GM19467 (cell line): ENCODE measurements around the gene ACOXL.

Source experiments
- ATAC-seq: cut with Tn5 transposase; IDR thresholded peaks from one replicate; pipeline ENCODE4 v1.9.1; 2021; ENCODE audit warnings: mild to moderate bottlenecking, moderate library complexity; ENCODE audit not compliant: unreplicated experiment

The ACOXL gene

GRCh38 chr2:110819711-110820110 is 87.3 kb downstream of the ACOXL start:
- ATAC-seq: no peak

- no peak for ATAC-seq
These were observed 87.8 kb downstream of the ACOXL start for GRCh38 chr2:110820128-110820527.

GRCh38 chr2:110823165-110823564 is 90.8 kb downstream of the ACOXL start:
- no peak for ATAC-seq

- ATAC-seq: no peak
These were observed 95.1 kb downstream of the ACOXL start for GRCh38 chr2:110827511-110827910.

- no peak for ATAC-seq
These were observed 96.0 kb downstream of the ACOXL start for GRCh38 chr2:110828330-110828729.

GRCh38 chr2:110829413-110830146 is 97.2 kb downstream of the ACOXL start:
- ATAC-seq: no peak

GRCh38 chr2:110832740-110833139 is 100.4 kb downstream of the ACOXL start:
- no peak for ATAC-seq

GRCh38 chr2:110834134-110834827 is 101.9 kb downstream of the ACOXL start:
- ATAC-seq: no peak

GRCh38 chr2:110836671-110837070 is 104.3 kb downstream of the ACOXL start:
- ATAC-seq: no peak

GRCh38 chr2:110837446-110838409 is 105.4 kb downstream of the ACOXL start:
- ATAC-seq: no peak

GRCh38 chr2:110838657-110839384 is 106.4 kb downstream of the ACOXL start:
- ATAC-seq: no peak

- no peak for ATAC-seq
These were observed 108.1 kb downstream of the ACOXL start for GRCh38 chr2:110840508-110840907.

GRCh38 chr2:110842048-110842447 is 109.7 kb downstream of the ACOXL start:
- no peak for ATAC-seq

- ATAC-seq: no peak
These were observed 111.1 kb downstream of the ACOXL start for GRCh38 chr2:110843496-110843895.

GRCh38 chr2:110843959-110844510 is 111.7 kb downstream of the ACOXL start:
- ATAC-seq: no peak

GRCh38 chr2:110847651-110848050 is 115.3 kb downstream of the ACOXL start:
- no peak for ATAC-seq

GRCh38 chr2:110848071-110848470 is 115.7 kb downstream of the ACOXL start:
- ATAC-seq: no peak

- no peak for ATAC-seq
These were observed 116.2 kb downstream of the ACOXL start for GRCh38 chr2:110848519-110849030.

- no peak for ATAC-seq
These were observed 119.2 kb downstream of the ACOXL start for GRCh38 chr2:110851531-110851930.

- no peak for ATAC-seq
These were observed 119.7 kb downstream of the ACOXL start for GRCh38 chr2:110852051-110852450.
